Adipocyte (in vitro differentiated cells): Measurements from ENCODE around the gene MYO9B.
A peak's percentile ranks its signal among the peaks of the same experiment; 100 is the strongest.
"Not testable (repeated sequence)": the region's sequence is repeated elsewhere in the genome, so short reads cannot be mapped to it uniquely, and the experiment has no call there.

ENCODE experiments used
- DNase-seq: peaks from one replicate; pipeline ENCODE4 v3.0.0-alpha.2; 2015; ENCODE audit warnings: low read depth
- H3K27me3 ChIP-seq: replicated peaks from 2 replicates; pipeline ENCODE4 v1.7.0; 2013; ENCODE audit warnings: mild to moderate bottlenecking, low read length, moderate library complexity; ENCODE audit not compliant: control insufficient read depth, insufficient read depth
- H3K36me3 ChIP-seq: 2 replicates; pipeline ENCODE4 v1.7.0; 2013; ENCODE audit warnings: low read length, mild to moderate bottlenecking, moderate library complexity; ENCODE audit not compliant: control insufficient read depth, insufficient read depth, severe bottlenecking
- H3K4me1 ChIP-seq: 2 replicates; pipeline ENCODE4 v1.7.0; 2013; ENCODE audit warnings: mild to moderate bottlenecking, low read length, moderate library complexity; ENCODE audit not compliant: control insufficient read depth, insufficient read depth
- H3K4me3 ChIP-seq: 2 replicates; pipeline ENCODE4 v1.7.0; 2013; ENCODE audit warnings: mild to moderate bottlenecking, low read length, moderate library complexity
- H3K9ac ChIP-seq: 2 replicates; pipeline ENCODE4 v1.7.0; 2013; ENCODE audit warnings: mild to moderate bottlenecking, low read length, moderate library complexity
- H3K9me3 ChIP-seq: 2 replicates; pipeline ENCODE4 v1.7.0; 2013; ENCODE audit warnings: mild to moderate bottlenecking, low read length, moderate library complexity; ENCODE audit not compliant: control insufficient read depth

The MYO9B gene

GRCh38 chr19:17094694-17095093 is 19.1 kb downstream of the MYO9B start:
- H3K9me3 ChIP-seq, DNase-seq, H3K27me3 ChIP-seq, H3K36me3 ChIP-seq: not testable (repeated sequence)
- H3K9ac ChIP-seq, result peak overlapping the region; percentile 84
- peaks cover 47% of the 10 kb centered on the region for H3K4me1 ChIP-seq
- peak overlapping the region; percentile 43 for H3K4me3 ChIP-seq

- peak overlapping the region; percentile 84 for H3K9ac ChIP-seq
- DNase-seq, result no peak
- no peaks in the 10 kb centered on the region for H3K27me3 ChIP-seq
- H3K4me1 ChIP-seq, result peaks cover 41% of the 10 kb centered on the region
- peak overlapping the region; percentile 47 for H3K4me3 ChIP-seq
- no peaks in the 10 kb centered on the region for H3K9me3 ChIP-seq
- peaks cover 2% of the 10 kb centered on the region for H3K36me3 ChIP-seq
These were observed 19.8 kb downstream of the MYO9B start for GRCh38 chr19:17095141-17095919.

- H3K4me1 ChIP-seq, result peaks cover 39% of the 10 kb centered on the region
- peaks cover 11% of the 10 kb centered on the region for H3K36me3 ChIP-seq
- H3K9ac ChIP-seq, result peak overlapping the region; percentile 69
- no peaks in the 10 kb centered on the region for H3K27me3 ChIP-seq
- no peaks in the 10 kb centered on the region for H3K9me3 ChIP-seq
- H3K4me3 ChIP-seq, result peak overlapping the region; percentile 8
- peak; percentile 70 for DNase-seq
These were observed 22.1 kb downstream of the MYO9B start for GRCh38 chr19:17097593-17098126.

- Histone ChIP-seq H3K9ac (peak overlapping the region; percentile 26), H3K4me3 (no peak overlapping the region), H3K27me3 (no peaks in the 10 kb centered on the region), H3K4me1 (peaks cover 39% of the 10 kb centered on the region), H3K9me3 (no peaks in the 10 kb centered on the region), H3K36me3 (peaks cover 16% of the 10 kb centered on the region)
- DNase-seq, result no peak
These were observed 22.7 kb downstream of the MYO9B start for GRCh38 chr19:17098326-17098725.

- Histone ChIP-seq H3K4me3 (no peak overlapping the region), H3K4me1 (peaks cover 17% of the 10 kb centered on the region), H3K9ac (no peak overlapping the region), H3K36me3 (peaks cover 36% of the 10 kb centered on the region), H3K9me3 (no peaks in the 10 kb centered on the region), H3K27me3 (no peaks in the 10 kb centered on the region)
- no peak for DNase-seq
These were observed 26.4 kb downstream of the MYO9B start for GRCh38 chr19:17101686-17102628.

- Histone ChIP-seq H3K36me3 (peaks cover 36% of the 10 kb centered on the region), H3K9ac (no peak overlapping the region), H3K4me3 (no peak overlapping the region), H3K9me3 (no peaks in the 10 kb centered on the region), H3K27me3 (no peaks in the 10 kb centered on the region), H3K4me1 (peaks cover 13% of the 10 kb centered on the region)
- DNase-seq, result peak; percentile 34
These were observed 27.6 kb downstream of the MYO9B start for GRCh38 chr19:17103177-17103576.

- Histone ChIP-seq H3K4me3 (no peak overlapping the region), H3K9ac (no peak overlapping the region), H3K27me3 (no peaks in the 10 kb centered on the region), H3K36me3 (peaks cover 36% of the 10 kb centered on the region), H3K4me1 (peaks cover 14% of the 10 kb centered on the region), H3K9me3 (no peaks in the 10 kb centered on the region)
- no peak for DNase-seq
These were observed 29.1 kb downstream of the MYO9B start for GRCh38 chr19:17104679-17105078.

GRCh38 chr19:17105556-17105955 is 30.0 kb downstream of the MYO9B start:
- H3K9me3 ChIP-seq, result no peaks in the 10 kb centered on the region
- H3K4me3 ChIP-seq, result no peak overlapping the region
- DNase-seq, result no peak
- no peaks in the 10 kb centered on the region for H3K27me3 ChIP-seq
- H3K4me1 ChIP-seq, result peaks cover 14% of the 10 kb centered on the region
- no peak overlapping the region for H3K9ac ChIP-seq
- peaks cover 41% of the 10 kb centered on the region for H3K36me3 ChIP-seq

GRCh38 chr19:17106964-17107363 is 31.4 kb downstream of the MYO9B start:
- peaks cover 42% of the 10 kb centered on the region for H3K36me3 ChIP-seq
- peak overlapping the region; percentile 61 for H3K4me3 ChIP-seq
- DNase-seq, H3K27me3 ChIP-seq, H3K9me3 ChIP-seq: not testable (repeated sequence)
- H3K9ac ChIP-seq, result peak overlapping the region; percentile 82
- H3K4me1 ChIP-seq, result peaks cover 14% of the 10 kb centered on the region

GRCh38 chr19:17107546-17108452 is 32.2 kb downstream of the MYO9B start:
- Histone ChIP-seq H3K9ac (peak overlapping the region; percentile 82), H3K27me3 (no peaks in the 10 kb centered on the region), H3K4me1 (peaks cover 14% of the 10 kb centered on the region), H3K36me3 (peaks cover 37% of the 10 kb centered on the region), H3K4me3 (peak overlapping the region; percentile 61), H3K9me3 (no peaks in the 10 kb centered on the region)
- DNase-seq, result peak; percentile 98
